ENCODE data around the gene CPNE5. TPM values are rescaled to one million over a fixed set of nuclear protein-coding genes. Genes with fewer than 3 reads are reported as not detected.

The CPNE5 gene
- under 0.01 TPM in 1 of 2 replicates, not detected in the other for total RNA-seq

DNA sequence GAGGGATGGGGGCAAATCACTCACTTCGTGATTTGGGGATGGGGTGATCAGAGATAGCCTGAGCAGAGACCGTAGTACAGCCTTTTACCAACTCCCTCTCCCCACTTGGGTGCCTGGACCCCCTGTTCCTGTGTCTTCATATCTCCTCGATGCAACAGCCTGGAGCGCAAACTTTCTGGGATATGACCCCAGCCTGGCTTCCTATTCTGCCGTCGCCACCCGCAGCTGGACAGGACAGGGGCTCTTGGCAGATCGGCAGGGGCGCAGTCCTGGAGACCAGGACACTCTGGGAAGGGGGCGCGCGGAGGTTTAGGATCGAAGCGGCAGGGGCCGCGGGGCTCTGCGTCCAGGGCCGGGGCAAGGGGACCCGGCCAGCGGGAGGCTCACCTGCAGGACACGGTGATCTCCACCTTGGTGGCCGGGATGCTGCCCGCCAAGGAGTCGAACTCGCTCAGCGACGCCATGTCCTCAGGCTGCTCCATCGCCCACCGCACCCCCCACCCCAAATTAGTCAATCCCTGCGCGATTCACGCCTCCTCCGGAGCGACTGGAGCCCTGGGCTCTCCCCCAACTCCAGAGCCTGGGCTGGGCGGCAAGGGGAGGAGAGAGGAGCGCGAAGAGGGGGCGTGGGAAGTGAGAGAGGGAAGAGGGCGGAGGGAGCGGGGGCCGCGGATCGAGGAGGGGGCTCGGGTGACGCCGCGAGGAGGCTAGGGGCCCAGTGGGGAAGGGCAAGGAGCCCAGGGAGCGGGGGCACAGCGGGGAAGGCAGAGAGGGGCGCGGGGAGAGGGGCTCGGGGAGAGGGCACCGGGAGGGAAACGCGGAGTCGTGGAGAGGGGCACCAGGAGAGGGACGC lies at the start of gene CPNE5:
Gene CPNE5 (minus strand): TSS at position 549 of the 853 bp plus-strand sequence. CDS start 67 bp downstream, at position 482.
- H2AFZ ChIP-seq (ENCODE audit: low read length), result no peak within 1 kb of the TSS
- no peaks in the 10 kb centered on the region for H3K9me3 ChIP-seq (ENCODE audit: low read depth, low read length)
- peak within 1 kb of the TSS; percentile 61 for H3K4me3 ChIP-seq (ENCODE audit: insufficient read depth, low read length)
- H3K4me1 ChIP-seq (ENCODE audit: insufficient read depth, low read length), result peaks cover 8% of the 10 kb centered on the region
- H3K36me3 ChIP-seq (ENCODE audit: insufficient read depth, low read length), result no peaks in the 10 kb centered on the region
- peak within 1 kb of the TSS; percentile 76 for H3K4me2 ChIP-seq (ENCODE audit: insufficient read depth, low read length)
- H3K79me2 ChIP-seq (ENCODE audit: insufficient read depth, low read length), result no peaks in the 10 kb centered on the region
- DNase-seq (ENCODE audit: insufficient read length, low spot score, missing footprints), result peak; percentile 77
- no peaks in the 10 kb centered on the region for H4K20me1 ChIP-seq (ENCODE audit: insufficient read depth, low read length)
- TF ChIP-seq, protein P1, sequence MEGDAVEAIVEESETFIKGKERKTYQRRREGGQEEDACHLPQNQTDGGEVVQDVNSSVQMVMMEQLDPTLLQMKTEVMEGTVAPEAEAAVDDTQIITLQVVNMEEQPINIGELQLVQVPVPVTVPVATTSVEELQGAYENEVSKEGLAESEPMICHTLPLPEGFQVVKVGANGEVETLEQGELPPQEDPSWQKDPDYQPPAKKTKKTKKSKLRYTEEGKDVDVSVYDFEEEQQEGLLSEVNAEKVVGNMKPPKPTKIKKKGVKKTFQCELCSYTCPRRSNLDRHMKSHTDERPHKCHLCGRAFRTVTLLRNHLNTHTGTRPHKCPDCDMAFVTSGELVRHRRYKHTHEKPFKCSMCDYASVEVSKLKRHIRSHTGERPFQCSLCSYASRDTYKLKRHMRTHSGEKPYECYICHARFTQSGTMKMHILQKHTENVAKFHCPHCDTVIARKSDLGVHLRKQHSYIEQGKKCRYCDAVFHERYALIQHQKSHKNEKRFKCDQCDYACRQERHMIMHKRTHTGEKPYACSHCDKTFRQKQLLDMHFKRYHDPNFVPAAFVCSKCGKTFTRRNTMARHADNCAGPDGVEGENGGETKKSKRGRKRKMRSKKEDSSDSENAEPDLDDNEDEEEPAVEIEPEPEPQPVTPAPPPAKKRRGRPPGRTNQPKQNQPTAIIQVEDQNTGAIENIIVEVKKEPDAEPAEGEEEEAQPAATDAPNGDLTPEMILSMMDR (IDR thresholded peaks at IDR 0.05; ENCODE audit: extremely low read depth, low read depth, low read length), result no peak
- H3K27me3 ChIP-seq (ENCODE audit: insufficient read depth, low read length), result peaks cover 23% of the 10 kb centered on the region
- no peak within 1 kb of the TSS for H3K27ac ChIP-seq (ENCODE audit: low read depth, low read length)

DNA sequence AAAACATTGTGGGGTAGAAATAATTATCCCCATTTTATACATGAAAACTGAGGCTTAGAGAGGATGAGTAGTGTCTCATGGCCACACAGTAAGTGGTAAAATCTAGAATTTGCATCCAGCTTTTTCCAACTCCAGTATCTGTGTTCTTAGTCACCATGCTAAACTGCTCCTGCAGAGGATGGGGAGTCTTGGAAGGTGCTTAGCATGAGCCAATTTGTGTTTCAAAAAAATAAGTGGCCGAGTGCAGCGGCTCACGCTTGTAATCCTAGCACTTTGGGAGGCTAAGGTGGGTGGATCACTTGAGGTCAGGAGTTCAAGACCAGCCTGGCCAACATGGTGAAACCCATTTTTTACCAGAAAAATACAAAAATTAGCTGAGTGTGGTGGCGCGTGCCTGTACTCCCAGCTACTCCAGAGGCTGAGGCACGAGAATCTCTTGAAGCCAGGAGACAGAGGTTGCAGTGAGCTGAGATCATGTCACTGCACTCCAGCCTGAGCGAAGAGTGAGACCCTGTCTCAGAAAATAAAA lies 48.9 kb upstream of the CPNE5 start:
- Histone ChIP-seq H3K9me3 (ENCODE audit: low read depth, low read length) (no peaks in the 10 kb centered on the region), H3K4me2 (ENCODE audit: insufficient read depth, low read length) (no peak overlapping the region), H3K4me1 (ENCODE audit: insufficient read depth, low read length) (peaks cover 14% of the 10 kb centered on the region), H3K4me3 (ENCODE audit: insufficient read depth, low read length) (no peak overlapping the region), H2AFZ (ENCODE audit: low read length) (no peak overlapping the region), H3K27ac (ENCODE audit: low read depth, low read length) (no peak overlapping the region), H4K20me1 (ENCODE audit: insufficient read depth, low read length) (peaks cover 28% of the 10 kb centered on the region), H3K79me2 (ENCODE audit: insufficient read depth, low read length) (peaks cover 67% of the 10 kb centered on the region), H3K27me3 (ENCODE audit: insufficient read depth, low read length) (no peaks in the 10 kb centered on the region), H3K36me3 (ENCODE audit: insufficient read depth, low read length) (peaks cover 4% of the 10 kb centered on the region)
- TF ChIP-seq, protein P1 (IDR thresholded peaks at IDR 0.05; ENCODE audit: extremely low read depth, low read depth, low read length), result no peak
- no peak for DNase-seq (ENCODE audit: insufficient read length, low spot score, missing footprints)

DNA sequence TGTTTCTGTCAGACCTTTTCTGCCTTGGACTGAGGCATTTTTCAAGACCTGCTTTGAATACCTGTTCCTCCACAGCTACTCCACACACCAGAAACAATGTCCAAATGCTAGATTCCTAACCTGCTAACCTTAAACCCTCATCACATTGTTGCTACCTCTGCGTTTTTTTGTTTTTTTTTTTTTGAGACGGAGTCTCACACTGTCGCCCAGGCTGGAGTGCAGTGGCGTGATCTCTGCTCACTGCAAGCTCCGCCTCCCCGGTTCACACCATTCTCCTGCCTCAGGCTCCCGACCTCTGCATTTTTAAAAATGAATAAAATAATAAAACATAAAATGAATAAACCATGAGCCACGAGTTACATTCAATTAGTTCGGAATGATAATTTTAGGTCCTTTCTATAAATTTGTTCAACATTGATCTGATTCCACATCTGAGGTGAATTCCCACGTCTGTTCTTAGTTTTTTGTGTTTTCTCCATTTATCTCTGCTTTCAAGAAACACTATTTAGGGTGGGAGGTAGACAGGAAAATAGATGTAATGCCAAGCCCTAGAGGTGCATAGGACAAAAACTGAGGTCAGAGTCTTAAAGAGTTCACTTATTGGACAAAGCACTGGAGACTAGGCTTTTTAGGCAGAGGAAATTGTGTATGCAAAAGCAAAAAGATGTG lies 47.8 kb upstream of the CPNE5 start:
- peaks cover 59% of the 10 kb centered on the region for H3K79me2 ChIP-seq (ENCODE audit: insufficient read depth, low read length)

More for the DNA sequence above, 47.8 kb upstream of the CPNE5 start:
- peaks cover 2% of the 10 kb centered on the region for H3K36me3 ChIP-seq (ENCODE audit: insufficient read depth, low read length)
- H3K4me3 ChIP-seq (ENCODE audit: insufficient read depth, low read length), result peak overlapping the region; percentile 89
- no peaks in the 10 kb centered on the region for H3K27me3 ChIP-seq (ENCODE audit: insufficient read depth, low read length)
- no peak overlapping the region for H2AFZ ChIP-seq (ENCODE audit: low read length)
- no peak for DNase-seq (ENCODE audit: insufficient read length, low spot score, missing footprints)
- H3K27ac ChIP-seq (ENCODE audit: low read depth, low read length), result no peak overlapping the region
- TF ChIP-seq, protein P1 (IDR thresholded peaks at IDR 0.05; ENCODE audit: extremely low read depth, low read depth, low read length), result no peak
- peak overlapping the region; percentile 86 for H3K4me2 ChIP-seq (ENCODE audit: insufficient read depth, low read length)
- no peaks in the 10 kb centered on the region for H3K9me3 ChIP-seq (ENCODE audit: low read depth, low read length)
- peaks cover 22% of the 10 kb centered on the region for H4K20me1 ChIP-seq (ENCODE audit: insufficient read depth, low read length)
- peaks cover 14% of the 10 kb centered on the region for H3K4me1 ChIP-seq (ENCODE audit: insufficient read depth, low read length)
